Gastroesophageal sphincter (tissue), 4 donors: ENCODE data around the gene RAD51B. TPM values are rescaled to one million over a fixed set of nuclear protein-coding genes. Genes with fewer than 3 reads are reported as not detected.
A peak's percentile ranks its signal among the peaks of the same experiment; 100 is the strongest.

Experiments used
- ATAC-seq: fragments of 150-250 bp; one replicate; pipeline ENCODE4 v1.9.1; 2016; ENCODE audit warnings: mild to moderate bottlenecking, moderate library complexity
- H3K27ac ChIP-seq, 4 donors: fragments of 200-600 bp; sonication (generic) in 3 of 4; 1 replicate in 3 of 4; 2 replicates in 1 of 4; pipeline ENCODE4 v1.5.1; 2016 to 2019
- H3K27me3 ChIP-seq: fragments of 200-600 bp; sonication (generic); one replicate; pipeline ENCODE4 v1.5.1; 2019
- H3K36me3 ChIP-seq, 2 donors: fragments of 200-600 bp; sonication (generic); one replicate each; pipeline ENCODE4 v1.5.1; 2019; ENCODE audit warnings: control low read depth in 1 of 2
- H3K4me1 ChIP-seq, 3 donors: fragments of 200-600 bp; sonication (generic); 1 replicate in 2 of 3; 2 replicates in 1 of 3; pipeline ENCODE4 v1.5.1; 2016 to 2019; ENCODE audit warnings: control low read depth in 2 of 3
- H3K4me3 ChIP-seq, 2 donors: fragments of 200-600 bp; sonication (generic); one replicate each; pipeline ENCODE4 v1.5.1; 2019; ENCODE audit warnings: mild to moderate bottlenecking in 1 of 2, moderate library complexity in 1 of 2
- H3K9me3 ChIP-seq, 3 donors: fragments of 200-600 bp; sonication (generic); one replicate each; pipeline ENCODE4 v1.5.1; 2017 to 2019; ENCODE audit warnings: control low read depth in 2 of 3
- EP300 ChIP-seq: sonication (generic); formaldehyde crosslinking; IDR thresholded peaks from one replicate; pipeline ENCODE4 v1.6.1; 2017; ENCODE audit warnings: antibody characterized with exemption, mild to moderate bottlenecking
- POLR2A ChIP-seq, 2 donors: fragments of 450-650 bp; IDR thresholded peaks; one replicate each; pipeline ENCODE4 v1.6.1; 2017; ENCODE audit warnings: antibody characterized with exemption in 2 of 2, mild to moderate bottlenecking in 2 of 2, moderate library complexity in 1 of 2
- POLR2AphosphoS5 ChIP-seq: sonication (generic); formaldehyde crosslinking; IDR thresholded peaks from one replicate; pipeline ENCODE4 v1.6.1; 2017; ENCODE audit warnings: antibody characterized with exemption
- WGBS, 2 donors: methylation state at CpG; one replicate each; pipeline ENCODE4 v1.1.5; 2018; ENCODE audit warnings: low coverage in 1 of 2; 5-methylcytosine and 5-hydroxymethylcytosine counted together
- total RNA-seq, 4 donors: library from RNA; depleted of rRNA; stranded (reverse); fragments of >200 nt; gene quantifications; one replicate each; pipeline ENCODE4 v1.1.0, GENCODE V29; 2016
- TF ChIP-seq, protein P1 (sequence below), 4 experiments: fragments of 200-600 bp in 2 of 4; fragments of 450-650 bp in 2 of 4; sonication (generic) in 1 of 4; IDR thresholded peaks; one replicate each; pipeline ENCODE4 v1.5.1; 2017 to 2019; ENCODE audit warnings: antibody characterized with exemption in 4 of 4, mild to moderate bottlenecking in 2 of 4, moderate library complexity in 2 of 4

The RAD51B gene
- total RNA-seq, 4 donors from 2014 or later, result 5.1 to 7.0 (median 6.0) TPM

DNA sequence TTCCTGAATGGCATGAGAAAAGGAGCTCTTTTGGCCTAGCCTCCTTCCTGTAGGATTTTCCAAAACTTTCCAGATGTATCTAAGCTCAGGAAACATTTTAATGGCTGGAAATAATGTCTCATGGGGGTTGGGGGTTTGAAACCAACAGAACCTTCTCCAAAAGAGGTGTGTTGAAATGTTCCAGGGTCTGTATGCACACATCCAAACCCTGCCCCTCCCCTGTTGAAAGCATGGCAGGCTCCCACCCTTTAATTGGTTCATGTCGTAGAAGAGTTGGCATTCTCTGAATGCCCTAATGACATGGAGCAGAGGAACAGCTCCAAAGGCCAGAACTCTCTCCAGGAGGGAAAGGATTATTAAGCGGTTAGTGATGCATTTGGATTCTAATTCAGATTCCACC, 620.1 kb downstream of the RAD51B start:
- H3K4me3 ChIP-seq, result no peak overlapping the region
- H3K36me3 ChIP-seq, result no peaks in the 10 kb centered on the region
- TF ChIP-seq EP300, result no peak
- TF ChIP-seq, protein P1, sequence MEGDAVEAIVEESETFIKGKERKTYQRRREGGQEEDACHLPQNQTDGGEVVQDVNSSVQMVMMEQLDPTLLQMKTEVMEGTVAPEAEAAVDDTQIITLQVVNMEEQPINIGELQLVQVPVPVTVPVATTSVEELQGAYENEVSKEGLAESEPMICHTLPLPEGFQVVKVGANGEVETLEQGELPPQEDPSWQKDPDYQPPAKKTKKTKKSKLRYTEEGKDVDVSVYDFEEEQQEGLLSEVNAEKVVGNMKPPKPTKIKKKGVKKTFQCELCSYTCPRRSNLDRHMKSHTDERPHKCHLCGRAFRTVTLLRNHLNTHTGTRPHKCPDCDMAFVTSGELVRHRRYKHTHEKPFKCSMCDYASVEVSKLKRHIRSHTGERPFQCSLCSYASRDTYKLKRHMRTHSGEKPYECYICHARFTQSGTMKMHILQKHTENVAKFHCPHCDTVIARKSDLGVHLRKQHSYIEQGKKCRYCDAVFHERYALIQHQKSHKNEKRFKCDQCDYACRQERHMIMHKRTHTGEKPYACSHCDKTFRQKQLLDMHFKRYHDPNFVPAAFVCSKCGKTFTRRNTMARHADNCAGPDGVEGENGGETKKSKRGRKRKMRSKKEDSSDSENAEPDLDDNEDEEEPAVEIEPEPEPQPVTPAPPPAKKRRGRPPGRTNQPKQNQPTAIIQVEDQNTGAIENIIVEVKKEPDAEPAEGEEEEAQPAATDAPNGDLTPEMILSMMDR (IDR thresholded peaks at IDR 0.05), result no peak
- TF ChIP-seq POLR2AphosphoS5, result no peak
- no peak for TF ChIP-seq POLR2A (IDR thresholded peaks at IDR 0.05)
- no peak overlapping the region for H3K27ac ChIP-seq
- no peaks in the 10 kb centered on the region for H3K27me3 ChIP-seq
- 67 to 69% methylated on average over 1 to 2 of the region's 2 CpGs for WGBS, 2 donors
- H3K4me1 ChIP-seq, result peaks cover 0 to 38% (median 4%) of the 10 kb centered on the region in 3 donors
- peak; percentile 34 for ATAC-seq
- H3K9me3 ChIP-seq, result no peaks in the 10 kb centered on the region

- H3K27ac ChIP-seq, result no peak overlapping the region
- peaks cover 0 to 43% (median 7%) of the 10 kb centered on the region in 3 donors for H3K4me1 ChIP-seq
Observed at GRCh38 chr14:68440820-68441219, 621.2 kb downstream of the RAD51B start.

GRCh38 chr14:68441542-68441941, 622.0 kb downstream of the RAD51B start:
- no peak for ATAC-seq

More at GRCh38 chr14:68440820-68441219, 621.2 kb downstream of the RAD51B start:
- TF ChIP-seq EP300, result no peak
- TF ChIP-seq POLR2AphosphoS5, result no peak
- TF ChIP-seq POLR2A (IDR thresholded peaks at IDR 0.05), result no peak
- TF ChIP-seq, protein P1 (IDR thresholded peaks at IDR 0.05), result no peak
- no peaks in the 10 kb centered on the region for H3K36me3 ChIP-seq
- no peaks in the 10 kb centered on the region for H3K27me3 ChIP-seq
- no peaks in the 10 kb centered on the region for H3K9me3 ChIP-seq
- no peak for ATAC-seq
- H3K4me3 ChIP-seq, result no peak overlapping the region

DNA sequence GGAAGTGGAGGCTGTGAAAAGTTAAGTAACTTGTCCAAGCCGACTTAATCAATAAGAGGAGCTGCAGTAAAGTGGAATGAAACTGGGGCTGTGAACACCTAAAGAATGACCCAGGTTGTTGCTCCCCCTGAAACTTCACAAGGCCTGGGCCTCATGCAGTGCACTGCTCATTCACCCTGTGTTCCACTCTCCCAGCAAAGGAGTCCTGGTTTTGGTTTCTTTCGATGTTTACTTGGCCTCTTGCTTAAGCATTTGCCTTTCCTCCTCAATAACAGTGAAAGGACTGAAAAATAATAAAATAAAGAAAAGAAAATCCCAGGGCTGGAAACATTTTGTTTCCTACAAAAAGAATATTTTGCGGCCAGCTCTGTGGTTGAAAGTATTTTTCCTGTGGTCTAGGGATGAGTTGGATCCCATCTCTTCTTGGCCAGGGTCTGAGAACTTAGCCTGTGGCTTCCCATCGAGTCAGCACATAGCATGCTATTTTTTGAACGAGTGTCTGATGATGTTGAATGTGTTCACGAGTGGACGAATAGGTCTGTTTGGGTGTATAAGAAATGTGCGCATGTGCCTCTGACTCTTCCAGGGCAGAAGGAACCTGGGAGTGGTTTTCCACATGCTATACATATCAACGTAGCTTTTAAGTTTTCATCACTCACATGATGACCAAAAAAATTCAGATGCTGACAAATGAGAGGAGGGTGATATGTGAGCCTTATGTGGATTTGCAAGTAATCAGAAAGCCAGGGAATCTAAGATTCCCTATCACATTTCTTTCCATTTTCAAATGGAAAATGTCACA, 623.5 kb downstream of the RAD51B start:
- no peaks in the 10 kb centered on the region for H3K27me3 ChIP-seq
- WGBS, 2 donors, result 79 to 84% methylated on average over 6 to 8 of the region's 9 CpGs

More at GRCh38 chr14:68441542-68441941, 622.0 kb downstream of the RAD51B start:
- WGBS, 2 donors, result 71 to 100% methylated on average over 3 of the region's 3 CpGs
- TF ChIP-seq, protein P1 (IDR thresholded peaks at IDR 0.05), result no peak
- TF ChIP-seq POLR2AphosphoS5, result no peak
- TF ChIP-seq POLR2A (IDR thresholded peaks at IDR 0.05), result no peak
- no peak for TF ChIP-seq EP300
- no peaks in the 10 kb centered on the region for H3K36me3 ChIP-seq
- H3K27me3 ChIP-seq, result no peaks in the 10 kb centered on the region
- H3K4me1 ChIP-seq, result peaks cover 0 to 43% (median 7%) of the 10 kb centered on the region in 3 donors
- no peak overlapping the region for H3K27ac ChIP-seq
- no peaks in the 10 kb centered on the region for H3K9me3 ChIP-seq
- H3K4me3 ChIP-seq, result no peak overlapping the region

More for the DNA sequence above, 623.5 kb downstream of the RAD51B start:
- no peak overlapping the region for H3K27ac ChIP-seq
- no peaks in the 10 kb centered on the region for H3K36me3 ChIP-seq
- no peaks in the 10 kb centered on the region for H3K9me3 ChIP-seq
- no peak overlapping the region for H3K4me3 ChIP-seq
- no peak for ATAC-seq
- no peak for TF ChIP-seq EP300
- TF ChIP-seq, protein P1 (IDR thresholded peaks at IDR 0.05), result no peak
- TF ChIP-seq POLR2AphosphoS5, result no peak
- no peak for TF ChIP-seq POLR2A (IDR thresholded peaks at IDR 0.05)
- H3K4me1 ChIP-seq, result peaks cover 3 to 58% (median 7%) of the 10 kb centered on the region in 3 donors
